Measurements from ENCODE around the gene IRF4.
"Not testable (repeated sequence)": the region's sequence is repeated elsewhere in the genome, so short reads cannot be mapped to it uniquely, and the experiment has no call there.

The IRF4 gene

DNA sequence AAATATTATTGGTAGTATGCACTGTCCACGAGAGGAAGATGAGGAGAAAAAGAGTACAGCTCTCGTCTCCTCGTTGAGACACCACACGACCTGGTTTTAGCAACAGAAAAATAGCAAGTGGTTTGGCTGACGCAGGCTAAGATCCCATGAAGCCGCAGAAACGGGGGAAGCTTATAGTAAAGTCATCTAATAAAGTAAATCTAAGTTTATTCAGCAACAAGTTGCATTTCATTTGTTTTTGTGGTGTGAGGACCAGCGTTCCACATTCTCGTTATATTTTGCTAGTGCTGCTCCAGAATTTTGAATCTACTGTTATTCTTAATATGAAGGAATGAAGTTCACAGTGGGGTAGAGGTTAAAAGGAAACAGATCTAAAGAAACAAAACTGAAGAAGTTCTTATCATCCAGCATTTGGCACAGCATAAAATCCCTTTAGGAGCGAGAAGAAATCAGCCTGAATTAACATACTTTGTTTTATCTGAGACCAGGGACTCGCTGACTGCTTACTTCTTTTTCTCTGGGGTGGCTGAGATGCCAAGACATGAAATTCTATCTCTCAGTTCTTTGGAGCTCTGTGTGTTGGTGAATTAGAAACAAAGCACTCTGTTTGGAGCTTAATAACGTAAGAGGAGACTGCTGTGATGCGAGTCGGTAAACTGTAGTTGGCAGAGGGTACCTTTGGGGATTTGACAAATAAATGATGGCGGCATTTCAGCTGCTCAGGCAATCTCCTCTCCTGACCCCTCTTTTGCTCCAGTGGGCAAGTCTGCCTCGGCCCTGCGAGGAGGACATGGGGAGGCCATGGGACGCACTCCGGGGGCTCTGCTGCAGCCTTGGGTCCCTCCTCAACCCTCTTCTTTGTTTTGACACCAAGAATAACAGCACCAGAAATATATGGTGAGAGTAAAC is 24.9 kb upstream of the IRF4 start:
- no peak for DNase-seq (ENCODE audit: low read depth in 2 of 2, low spot score in 1 of 2)

DNA sequence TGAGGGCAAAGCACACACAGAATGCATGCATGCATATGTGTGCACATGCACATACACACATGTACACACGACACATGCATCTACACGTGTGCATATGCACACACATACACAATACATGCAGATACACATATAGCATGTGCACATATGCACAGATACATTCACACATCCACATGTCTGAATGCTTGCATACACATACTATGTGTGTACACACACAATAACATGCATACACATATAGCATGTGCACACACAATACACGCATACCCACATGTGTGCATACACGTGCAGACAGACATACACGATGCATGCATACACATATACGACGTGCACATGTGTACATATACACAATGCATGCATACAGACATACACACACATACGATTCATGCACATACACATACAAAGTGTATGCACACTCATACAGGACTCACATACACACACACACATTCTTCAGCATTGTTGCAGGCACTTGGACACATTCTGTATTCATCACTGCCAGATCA is 24.2 kb upstream of the IRF4 start:
- no peak for DNase-seq (ENCODE audit: low read depth in 2 of 2, low spot score in 1 of 2)

DNA sequence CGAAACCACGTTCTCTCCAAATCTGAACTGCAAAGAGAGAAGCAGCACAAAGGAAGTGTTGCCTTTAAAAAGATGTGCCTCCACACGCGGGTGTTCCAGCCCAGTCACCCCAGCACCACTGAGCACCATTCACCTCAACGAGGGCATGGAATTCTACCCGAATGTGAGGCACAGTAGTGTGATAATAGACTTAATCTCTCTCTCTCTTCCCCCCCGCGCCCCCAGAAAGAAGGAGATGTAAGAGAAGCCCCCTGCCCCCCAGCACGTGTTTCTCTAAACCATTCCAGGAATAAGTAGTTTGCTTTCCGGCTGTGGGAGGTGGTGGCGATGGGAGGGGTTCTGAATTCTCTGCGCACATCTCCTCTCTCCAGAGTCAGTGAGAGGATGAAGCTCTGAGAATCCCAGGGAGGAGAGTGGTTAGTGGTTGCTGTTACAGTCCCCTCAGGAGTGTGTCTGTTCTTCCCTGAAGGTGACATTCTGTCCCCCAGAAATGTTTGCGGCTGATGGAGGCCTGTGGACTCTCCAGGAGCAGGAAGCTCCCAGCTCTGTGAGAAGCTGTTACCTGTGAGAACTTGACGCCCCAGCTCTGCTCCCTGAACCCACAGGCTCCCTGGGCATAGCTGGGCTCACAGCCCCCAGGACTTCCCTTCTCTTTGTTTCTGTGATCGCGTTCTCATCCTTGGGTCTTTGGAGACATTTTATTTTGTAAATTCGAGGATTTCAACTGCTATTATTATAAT is 23.5 kb upstream of the IRF4 start:
- DNase-seq (ENCODE audit: low read depth in 2 of 2, low spot score in 1 of 2): no peak

DNA sequence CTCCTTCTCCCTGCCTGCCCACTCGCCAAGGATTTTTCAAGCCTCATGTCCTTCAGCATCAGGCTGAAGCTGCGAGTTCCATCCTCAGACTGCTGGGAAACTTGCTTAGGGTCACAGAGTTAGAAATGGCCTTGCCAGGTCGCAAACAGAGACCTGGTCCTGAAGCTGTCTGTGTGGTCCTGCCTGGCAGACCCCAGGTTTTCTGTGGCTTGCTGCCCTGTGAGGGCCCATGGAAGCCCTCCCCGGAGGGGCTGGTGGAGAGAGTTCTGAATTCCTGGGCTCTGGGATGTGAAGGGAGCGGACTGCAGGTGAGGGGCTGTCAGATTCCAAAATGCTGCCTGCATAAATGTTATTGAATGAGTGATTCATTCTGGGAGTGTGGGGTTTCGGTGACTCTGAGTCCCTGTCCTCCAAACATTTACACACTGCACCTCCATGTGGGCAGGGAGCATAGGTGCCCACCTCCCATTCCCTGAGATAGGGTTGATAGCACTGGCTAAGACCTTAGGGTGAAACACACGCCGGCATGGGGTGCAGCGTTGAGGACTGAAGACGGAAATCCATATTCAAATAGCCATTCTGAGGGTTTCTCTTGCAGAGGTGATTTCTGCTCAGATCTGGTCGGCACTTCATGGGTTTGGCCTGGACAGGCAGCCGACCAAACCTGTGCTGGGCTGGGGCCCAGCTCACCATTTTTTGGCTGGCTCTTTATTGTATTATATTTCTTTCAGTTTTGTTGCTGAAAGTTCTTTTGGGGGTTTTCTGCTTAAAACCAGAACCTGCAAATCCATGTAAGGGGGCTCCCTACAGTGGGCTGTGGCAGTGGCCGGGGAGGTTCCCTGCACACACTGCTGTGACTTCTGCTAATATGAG is 21.8 kb upstream of the IRF4 start:
- DNase-seq (ENCODE audit: low read depth in 2 of 2, low spot score in 1 of 2): no peak

- no peak for DNase-seq (ENCODE audit: low read depth in 2 of 2, low spot score in 1 of 2)
These were observed 21.0 kb upstream of the IRF4 start for GRCh38 chr6:370555-370954.

DNA sequence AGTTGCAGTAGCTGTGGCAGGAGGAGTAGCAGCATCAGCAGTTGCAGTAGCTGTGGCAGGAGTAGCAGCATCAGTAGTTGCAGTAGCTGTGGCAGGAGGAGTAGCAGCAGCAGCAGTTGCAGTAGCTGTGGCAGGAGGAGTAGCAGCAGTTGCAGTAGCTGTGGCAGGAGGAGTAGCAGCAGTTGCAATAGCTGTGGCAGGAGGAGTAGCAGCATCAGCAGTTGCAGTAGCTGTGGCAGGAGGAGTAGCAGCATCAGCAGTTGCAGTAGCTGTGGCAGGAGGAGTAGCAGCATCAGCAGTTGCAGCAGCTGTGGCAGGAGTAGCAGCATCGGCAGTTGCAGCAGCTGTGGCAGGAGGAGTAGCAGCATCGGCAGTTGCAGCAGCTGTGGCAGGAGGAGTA is 19.7 kb upstream of the IRF4 start:
- not testable (repeated sequence) for DNase-seq (ENCODE audit: low read depth in 2 of 2, low spot score in 1 of 2)

DNA sequence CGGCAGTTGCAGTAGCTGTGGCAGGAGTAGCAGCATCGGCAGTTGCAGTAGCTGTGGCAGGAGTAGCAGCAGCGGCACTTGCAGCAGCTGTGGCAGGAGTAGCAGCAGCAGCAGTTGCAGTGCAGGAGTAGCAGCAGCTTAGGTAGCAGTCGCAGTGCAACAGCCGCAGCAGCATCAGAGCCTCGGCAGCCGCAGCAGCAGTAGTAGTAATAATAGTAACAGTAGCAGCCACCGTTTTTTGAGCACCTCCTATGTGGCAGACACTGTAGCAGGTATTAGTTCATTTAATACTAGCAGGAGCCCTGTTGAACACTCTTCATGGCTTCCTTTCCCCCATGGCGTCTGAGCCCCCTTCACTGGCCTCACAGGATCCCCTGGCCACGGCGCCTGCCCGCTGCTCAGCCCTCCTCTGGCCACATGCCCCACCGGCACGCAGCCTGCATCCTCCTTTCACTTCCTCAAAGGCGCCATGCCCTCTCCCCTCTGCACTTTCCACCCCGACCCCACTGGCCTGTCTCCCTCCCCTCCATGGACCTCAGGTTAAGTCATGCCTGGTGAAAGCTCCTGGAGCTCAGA is 19.1 kb upstream of the IRF4 start:
- DNase-seq (ENCODE audit: low read depth in 2 of 2, low spot score in 1 of 2): no peak

- DNase-seq (ENCODE audit: low read depth in 2 of 2, low spot score in 1 of 2): no peak
These were observed 18.5 kb upstream of the IRF4 start for GRCh38 chr6:373031-373430.

DNA sequence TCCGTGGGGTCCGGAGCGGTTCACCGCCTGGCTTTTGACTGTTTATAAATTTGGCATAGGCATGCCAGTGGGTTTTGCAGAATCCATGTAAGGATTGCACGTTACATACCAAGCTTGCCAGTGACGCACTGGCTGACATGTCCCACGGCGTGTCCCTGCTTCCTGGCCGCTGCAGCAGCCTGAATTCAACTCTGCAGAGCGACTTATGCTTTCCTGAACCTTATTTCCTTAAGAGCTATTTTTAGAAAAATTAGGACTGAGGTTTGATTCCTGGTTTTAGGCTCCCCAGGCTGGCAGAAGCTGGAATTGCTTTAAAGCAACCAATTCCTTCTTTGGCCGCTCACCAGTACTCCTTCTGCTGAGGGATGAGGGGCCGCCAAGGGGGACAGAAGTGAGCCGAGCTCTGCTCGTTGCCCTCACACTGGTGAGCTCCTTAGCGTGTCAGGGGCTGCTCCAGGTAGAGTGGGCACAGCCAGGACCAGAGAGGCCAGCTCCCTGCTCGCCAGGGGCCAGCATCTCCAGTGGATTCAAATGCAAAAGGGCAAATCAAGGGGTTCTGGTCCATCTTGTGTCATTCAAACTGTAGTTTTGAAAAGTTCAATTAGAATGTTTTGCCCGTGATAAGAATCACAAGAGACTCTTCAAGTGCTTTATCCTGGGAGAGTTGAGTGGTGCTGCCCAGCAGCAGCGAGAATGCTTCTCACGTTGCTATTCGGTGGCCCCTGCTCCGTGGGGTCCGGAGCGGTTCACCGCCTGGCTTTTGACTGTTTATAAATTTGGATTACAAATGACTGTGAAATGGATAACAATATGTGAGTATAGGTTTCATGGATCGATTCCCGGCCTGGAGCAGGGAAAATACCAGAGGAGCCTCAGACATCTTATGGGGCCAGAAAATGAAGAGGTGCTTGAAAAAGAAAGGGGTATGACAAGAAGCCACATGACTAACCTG is 17.5 kb upstream of the IRF4 start:
- no peak for DNase-seq (ENCODE audit: low read depth in 2 of 2, low spot score in 1 of 2)

GRCh38 chr6:374956-375355 is 16.6 kb upstream of the IRF4 start:
- no peak for DNase-seq (ENCODE audit: low read depth in 2 of 2, low spot score in 1 of 2)

GRCh38 chr6:376827-377640 is 14.5 kb upstream of the IRF4 start:
- no peak for DNase-seq (ENCODE audit: low read depth in 2 of 2, low spot score in 1 of 2)

DNA sequence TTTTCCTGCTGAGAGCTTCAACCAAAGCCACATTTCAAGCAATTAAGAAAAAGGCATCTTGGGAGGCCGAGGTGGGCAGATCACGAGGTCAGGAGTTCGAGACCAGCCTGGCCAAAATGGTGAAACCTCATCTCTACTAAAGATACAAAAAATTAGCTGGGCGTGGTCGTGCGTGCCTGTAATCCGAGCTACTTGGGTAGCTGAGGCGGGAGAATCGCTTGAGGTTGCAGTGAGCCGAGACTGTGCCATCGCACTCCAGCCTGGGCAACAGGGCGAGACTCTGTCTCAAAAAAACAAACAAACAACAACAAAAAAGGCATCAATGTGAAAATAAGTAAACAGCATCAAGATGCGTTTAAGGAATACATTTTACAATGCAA is 13.9 kb upstream of the IRF4 start:
- DNase-seq (ENCODE audit: low read depth in 2 of 2, low spot score in 1 of 2): not testable (repeated sequence)

DNA sequence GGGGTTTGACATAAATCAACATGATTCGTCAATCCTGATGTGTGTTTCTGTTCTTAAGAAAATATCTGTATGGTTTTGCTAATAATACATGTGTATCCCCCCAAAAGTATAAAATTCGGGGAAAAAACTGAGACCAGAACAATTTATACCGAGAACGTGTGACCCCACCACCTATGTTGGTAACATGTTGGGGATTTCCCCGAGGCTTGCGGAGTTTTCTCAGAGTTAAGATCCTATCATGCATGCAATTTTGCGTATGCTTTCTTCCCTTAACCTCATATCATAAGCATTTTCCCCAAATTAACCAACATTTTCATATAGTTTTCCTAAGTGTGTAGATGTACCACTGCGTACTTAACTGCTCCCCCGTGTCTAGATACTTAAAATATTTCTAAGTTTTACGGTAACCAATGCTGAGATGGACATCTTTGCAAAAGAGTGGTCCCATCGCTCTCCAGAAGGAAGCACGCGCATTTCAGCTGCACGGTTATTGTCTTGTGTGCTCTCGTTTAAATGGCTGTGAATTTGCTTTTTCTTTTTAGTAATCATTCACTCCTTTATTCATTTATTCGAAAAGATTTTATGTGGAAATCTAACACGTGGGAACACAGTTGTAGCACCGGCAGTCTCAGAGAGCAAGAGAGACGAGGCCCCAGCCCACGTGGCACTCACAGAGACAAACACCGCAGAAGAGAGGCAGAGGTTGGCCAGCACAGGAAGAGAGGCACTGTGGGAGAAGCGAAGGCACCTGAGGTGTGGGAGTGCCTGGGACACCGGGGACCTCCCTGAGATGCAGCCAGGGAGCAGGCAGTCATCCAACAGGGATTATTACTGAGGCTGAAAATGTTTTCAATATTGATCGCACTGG is 13.2 kb upstream of the IRF4 start:
- no peak for DNase-seq (ENCODE audit: low read depth in 2 of 2, low spot score in 1 of 2)

GRCh38 chr6:378958-379409 is 12.6 kb upstream of the IRF4 start:
- no peak for DNase-seq (ENCODE audit: low read depth in 2 of 2, low spot score in 1 of 2)

DNA sequence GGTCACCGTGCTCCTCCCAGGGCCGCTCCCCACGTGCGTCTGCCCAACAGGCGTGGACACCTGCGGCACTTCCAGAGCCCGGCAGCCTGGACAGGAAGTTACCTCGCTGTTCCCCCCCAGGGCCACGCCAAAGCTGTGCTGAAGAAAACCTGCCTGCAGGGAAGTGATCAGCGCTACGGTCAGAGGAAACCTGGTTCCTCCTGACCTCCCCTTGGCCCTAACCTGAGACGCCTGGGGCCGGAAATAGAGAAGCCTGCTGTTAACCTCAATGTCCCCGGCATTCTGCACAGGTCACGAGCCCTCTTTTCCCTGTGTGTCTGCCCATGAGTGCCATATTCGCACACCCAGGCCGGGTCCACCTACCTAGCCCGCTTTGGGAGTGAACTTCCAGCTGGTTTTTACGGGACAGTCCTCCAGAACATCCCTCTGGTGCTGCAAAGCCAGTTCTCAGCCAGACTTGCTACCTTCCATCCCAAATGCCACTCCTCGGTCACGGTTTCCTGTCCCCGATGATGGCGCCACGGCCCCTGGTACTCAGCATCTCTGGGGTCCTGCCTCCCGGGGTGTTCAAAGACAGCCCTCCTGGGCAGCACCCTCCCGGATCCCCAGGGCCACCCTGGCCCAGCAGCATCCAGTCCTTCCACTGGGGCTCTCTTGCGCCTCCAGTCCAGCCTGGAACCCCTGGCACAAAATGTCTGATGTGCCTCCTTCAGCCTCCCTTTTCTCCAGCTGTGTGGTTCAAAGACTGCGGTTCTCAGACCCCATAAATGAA is 12.0 kb upstream of the IRF4 start:
- DNase-seq (ENCODE audit: low read depth in 2 of 2, low spot score in 1 of 2): no peak

GRCh38 chr6:380234-381218 is 11.0 kb upstream of the IRF4 start:
- no peak for DNase-seq (ENCODE audit: low read depth in 2 of 2, low spot score in 1 of 2)

Data from stimulated activated CD8-positive, alpha-beta memory T cell treated with anti-CD3 and anti-CD28 coated beads, Interleukin-4, amount 100 ng/mL, for 1 hour (primary cell).